H1 (cell line): Measurements from ENCODE around the gene EFEMP2. TPM values are rescaled to one million over a fixed set of nuclear protein-coding genes. Genes with fewer than 3 reads are reported as not detected.

Experiments used
- CTCF ChIA-PET: fragments of 300-600 bp; sonication (Branson Sonifier 250); formaldehyde crosslinking; loops from one replicate; lab custom pipeline; 2021; ENCODE audit not compliant: partially characterized antibody; lab: Charles Lee
- POLR2A ChIA-PET: fragments of 300-600 bp; sonication (Branson Sonifier 250); formaldehyde crosslinking; loops from one replicate; lab custom pipeline; 2021; ENCODE audit warnings: inconsistent platforms; ENCODE audit not compliant: partially characterized antibody; lab: Charles Lee
- DNase-seq, 2 experiments: peaks; one replicate each; pipeline versions ENCODE4 v3.0.0 to v3.0.0-alpha.2; 2010 to 2022; ENCODE audit warnings: low spot score in 2 of 2, low read depth in 1 of 2, mixed read lengths in 1 of 2
- FAIRE-seq: peaks from 2 replicates; lab custom pipeline; 2011; peaks lifted over from hg19 to GRCh38; lab: Jason Lieb, UNC
- H2AFZ ChIP-seq: 2 replicates; pipeline ENCODE4 v1.8.1; 2012; ENCODE audit warnings: low read length, inconsistent platforms
- H2AK5ac ChIP-seq: 2 replicates; pipeline ENCODE4 v1.6.1; 2013; ENCODE audit warnings: low read depth, low read length
- H2BK120ac ChIP-seq: replicated peaks from 2 replicates; pipeline ENCODE3; 2013; ENCODE audit warnings: low read depth, low read length, inconsistent platforms
- H2BK12ac ChIP-seq: 2 replicates; pipeline ENCODE4 v1.6.1; 2013; ENCODE audit warnings: low read depth, low read length
- H2BK15ac ChIP-seq: 2 replicates; pipeline ENCODE4 v1.6.1; 2013; ENCODE audit warnings: low read length
- H2BK20ac ChIP-seq: 2 replicates; pipeline ENCODE4 v1.6.1; 2013; ENCODE audit warnings: low read length
- H2BK5ac ChIP-seq: 2 replicates; pipeline ENCODE4 v1.6.1; 2013; ENCODE audit warnings: low read depth, low read length
- H3K14ac ChIP-seq: 2 replicates; pipeline ENCODE4 v1.6.1; 2013; ENCODE audit warnings: inconsistent platforms; ENCODE audit not compliant: insufficient read length
- H3K18ac ChIP-seq: 2 replicates; pipeline ENCODE4 v1.6.1; 2013; ENCODE audit warnings: low read length; ENCODE audit errors: extremely low read depth
- H3K23ac ChIP-seq: 2 replicates; pipeline ENCODE4 v1.6.1; 2013; ENCODE audit warnings: inconsistent platforms; ENCODE audit not compliant: insufficient read length
- H3K23me2 ChIP-seq: 2 replicates; pipeline ENCODE4 v1.6.1; 2013; ENCODE audit warnings: low read depth, low read length
- H3K27ac ChIP-seq: 2 replicates; pipeline ENCODE4 v1.6.1; 2011; ENCODE audit warnings: low read depth, low read length, inconsistent platforms
- H3K27me3 ChIP-seq, 4 experiments: replicated peaks in 1 of 4; 1 replicate in 1 of 4; 2 replicates in 3 of 4; pipeline versions ENCODE4 v1.6.1 to v1.8.1; 2011 to 2013; ENCODE audit warnings: low read length in 3 of 4, mild to moderate bottlenecking in 3 of 4, inconsistent platforms in 2 of 4, mixed read lengths in 2 of 4, moderate library complexity in 1 of 4; ENCODE audit not compliant: control insufficient read depth in 3 of 4, insufficient read depth in 3 of 4; ENCODE audit errors: extremely low read depth in 1 of 4
- H3K36me3 ChIP-seq, 4 experiments: 2 replicates each; pipeline versions ENCODE4 v1.6.1 to v1.8.1; 2011 to 2013; ENCODE audit warnings: mild to moderate bottlenecking in 4 of 4, low read length in 3 of 4, moderate library complexity in 2 of 4, control low read depth in 1 of 4, inconsistent platforms in 1 of 4; ENCODE audit not compliant: insufficient read depth in 4 of 4, control insufficient read depth in 2 of 4
- H3K4ac ChIP-seq: replicated peaks from 2 replicates; pipeline ENCODE3; 2013; ENCODE audit warnings: low read length, low read depth, mixed read lengths, inconsistent platforms; ENCODE audit not compliant: insufficient read length
- H3K4me1 ChIP-seq, 4 experiments: replicated peaks in 1 of 4; 1 replicate in 1 of 4; 2 replicates in 3 of 4; pipeline versions ENCODE4 v1.6.1 to v1.8.1; 2011 to 2013; ENCODE audit warnings: low read length in 3 of 4, inconsistent platforms in 2 of 4, mixed read lengths in 1 of 4; ENCODE audit not compliant: insufficient read depth in 4 of 4, control insufficient read depth in 3 of 4
- H3K4me2 ChIP-seq, 2 experiments: 2 replicates each; pipeline versions ENCODE4 v1.6.1 to v1.8.1; 2011 to 2013; ENCODE audit warnings: low read depth in 2 of 2, low read length in 2 of 2, control low read depth in 1 of 2, inconsistent platforms in 1 of 2, mild to moderate bottlenecking in 1 of 2; ENCODE audit not compliant: insufficient read depth in 1 of 2
- H3K4me3 ChIP-seq, 4 experiments: fragments of 200-600, 300-600 bp in 1 of 4; sonication (generic), shearing (Covaris generic), sonication (Bioruptor Twin) in 1 of 4; 2 replicates each; pipeline versions ENCODE4 v1.5.1 to v1.8.1; 2011 to 2016; ENCODE audit warnings: low read length in 4 of 4, low read depth in 3 of 4, control low read depth in 2 of 4, inconsistent platforms in 2 of 4, mild to moderate bottlenecking in 2 of 4, mixed read lengths in 1 of 4, moderate library complexity in 1 of 4; ENCODE audit not compliant: insufficient read depth in 2 of 4; ENCODE audit errors: extremely low read depth in 1 of 4
- H3K56ac ChIP-seq: replicated peaks from 2 replicates; pipeline ENCODE3; 2013; ENCODE audit warnings: low read depth, mild to moderate bottlenecking, mixed read lengths, low read length, inconsistent platforms; ENCODE audit not compliant: insufficient read length
- H3K79me1 ChIP-seq: 2 replicates; pipeline ENCODE4 v1.6.1; 2013; ENCODE audit warnings: low read depth, low read length, control low read depth
- H3K79me2 ChIP-seq, 2 experiments: 2 replicates each; pipeline versions ENCODE4 v1.6.1 to v1.8.1; 2012 to 2013; ENCODE audit warnings: low read length in 2 of 2, mild to moderate bottlenecking in 2 of 2, inconsistent platforms in 1 of 2; ENCODE audit not compliant: insufficient read depth in 2 of 2, control insufficient read depth in 1 of 2
- H3K9ac ChIP-seq, 4 experiments: replicated peaks in 1 of 4; 1 replicate in 1 of 4; 2 replicates in 3 of 4; pipeline versions ENCODE4 v1.6.1 to v1.8.1; 2011 to 2013; ENCODE audit warnings: low read depth in 3 of 4, low read length in 3 of 4, control low read depth in 2 of 4, mild to moderate bottlenecking in 2 of 4, moderate library complexity in 2 of 4, inconsistent platforms in 1 of 4; ENCODE audit errors: extremely low read depth in 1 of 4
- H3K9me3 ChIP-seq, 2 experiments: 2 replicates each; pipeline versions ENCODE4 v1.6.1 to v1.8.1; 2012 to 2013; ENCODE audit warnings: mild to moderate bottlenecking in 2 of 2, moderate library complexity in 2 of 2, control low read depth in 1 of 2, inconsistent platforms in 1 of 2, low read depth in 1 of 2, low read length in 1 of 2, mixed read lengths in 1 of 2; ENCODE audit not compliant: insufficient read depth in 2 of 2
- H4K20me1 ChIP-seq, 2 experiments: replicated peaks in 1 of 2; 2 replicates each; pipeline versions ENCODE3 to v1.8.1; 2011 to 2013; ENCODE audit warnings: inconsistent platforms in 2 of 2, low read length in 2 of 2, mild to moderate bottlenecking in 1 of 2; ENCODE audit not compliant: insufficient read depth in 2 of 2, control insufficient read depth in 1 of 2
- H4K5ac ChIP-seq: 2 replicates; pipeline ENCODE4 v1.6.1; 2013; ENCODE audit warnings: low read length, low read depth, mixed read lengths, inconsistent platforms; ENCODE audit not compliant: insufficient read length
- H4K8ac ChIP-seq: 2 replicates; pipeline ENCODE4 v1.8.0; 2013; ENCODE audit warnings: mild to moderate bottlenecking, moderate library complexity, low read length, inconsistent platforms; ENCODE audit not compliant: insufficient read depth; ENCODE audit errors: extremely low read depth
- H4K91ac ChIP-seq: replicated peaks from 2 replicates; pipeline ENCODE3; 2013; ENCODE audit warnings: low read length, mixed read lengths, inconsistent platforms; ENCODE audit not compliant: insufficient read length
- CTBP2 ChIP-seq: IDR thresholded peaks from 2 replicates; pipeline ENCODE4 v1.7.0; 2011; ENCODE audit warnings: borderline replicate concordance, mild to moderate bottlenecking, moderate library complexity, mixed read lengths, low read length; ENCODE audit not compliant: insufficient read depth, insufficient read length
- POLR2A ChIP-seq, 2 experiments: IDR thresholded peaks; 1 replicate in 1 of 2; 2 replicates in 1 of 2; pipeline ENCODE4 v1.6.1; 2011; ENCODE audit warnings: low read depth in 2 of 2, low read length in 2 of 2, mild to moderate bottlenecking in 2 of 2; ENCODE audit errors: control extremely low read depth in 1 of 2
- POLR2AphosphoS5 ChIP-seq: IDR thresholded peaks from 2 replicates; pipeline ENCODE4 v1.6.1; 2011; ENCODE audit warnings: low read depth, low read length
- WGBS, 2 experiments: shearing (Covaris generic) in 1 of 2; methylation state at CpG; one replicate each; pipeline versions ENCODE4 v1.1.6 to v1.1.7; 2013 to 2015; ENCODE audit warnings: low lambda C conversion rate in 2 of 2, mixed read lengths in 2 of 2, inconsistent platforms in 1 of 2, low coverage in 1 of 2, missing lambda C conversion rate in 1 of 2; ENCODE audit not compliant: insufficient replicate concordance in 2 of 2, insufficient coverage in 1 of 2, insufficient read length in 1 of 2; ENCODE audit errors: extremely low coverage in 1 of 2, missing lambda C conversion rate in 1 of 2; 5-methylcytosine and 5-hydroxymethylcytosine counted together
- polyA plus RNA-seq, 7 experiments: library from polyadenylated mRNA; depleted of rRNA in 3 of 7; stranded (reverse) in 5 of 7; unstranded in 2 of 7; fragments of >200 nt in 5 of 7; fragments of 200-250 nt in 2 of 7; gene quantifications; 1 replicate in 5 of 7; 2 replicates in 1 of 7; 4 replicates in 1 of 7; pipeline versions ENCODE4 v1.2.1 to v1.2.3, GENCODE V29; 2011 to 2013; ENCODE audit warnings: missing spikeins in 2 of 7, mixed read lengths in 2 of 7
- total RNA-seq: library from RNA; stranded (reverse); fragmentation: NEBNext Ultra II Directional; extraction: Animal tissue kit (Norgen Biotek cat#: 25700); gene quantifications from 2 replicates; pipeline ENCODE4 v1.2.1, GENCODE V29; 2021

Gene EFEMP2
- total and polyA plus RNA-seq, 2 of the 8 experiments (the other 6 are each of a cell fraction or from before 2014, with no cell fraction given) = 8.8 to 17.2 TPM

DNA sequence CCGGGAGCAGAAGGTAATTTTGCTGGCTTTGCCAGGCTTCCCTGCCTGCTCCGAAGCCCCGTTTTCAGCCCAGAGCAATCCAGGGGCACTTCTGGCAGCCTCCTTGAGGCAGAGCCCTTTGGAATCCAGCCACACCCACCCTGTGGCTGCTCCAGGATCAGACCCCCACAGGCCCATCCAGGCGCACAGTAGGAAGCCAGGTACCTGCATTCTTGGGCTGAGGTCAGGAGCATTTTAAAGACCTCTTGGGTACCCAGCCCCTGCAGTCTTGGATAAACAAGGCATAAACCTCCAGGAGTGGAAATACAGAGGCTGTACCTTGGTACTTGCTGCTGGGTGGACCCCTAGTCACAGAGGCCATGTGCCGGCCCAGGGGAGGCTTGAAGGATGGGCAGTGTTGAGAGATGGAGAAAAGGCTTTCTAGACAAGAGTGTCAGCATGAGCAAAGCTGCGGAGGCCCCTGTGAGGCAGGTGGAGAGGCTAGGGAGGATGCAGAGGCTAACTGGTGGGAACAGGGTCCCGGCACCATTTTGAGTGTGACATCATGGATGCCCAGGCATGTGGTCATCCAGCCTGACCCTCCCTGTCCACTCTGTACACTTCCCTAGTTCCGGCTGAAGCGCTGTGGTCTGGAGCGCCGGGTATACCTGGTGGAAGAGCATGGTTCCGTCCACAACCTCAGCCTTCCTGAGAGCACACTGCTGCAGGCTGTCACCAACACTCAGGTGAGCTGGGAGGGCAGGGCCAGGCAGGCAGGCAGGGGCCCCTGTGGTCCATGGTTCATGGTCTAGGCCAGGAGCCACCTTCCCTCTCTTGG is 8.5 kb downstream of the EFEMP2 start:
- Histone ChIP-seq H3K23me2 (peaks cover 20% of the 10 kb centered on the region), H4K91ac (no peak overlapping the region), H3K4me1 (peaks cover 0 to 12% (median 8%) of the 10 kb centered on the region in 4 experiments; a peak in 5 of 7 replicates), H3K9ac (no peak overlapping the region), H2AFZ (no peak overlapping the region), H3K18ac (no peak overlapping the region), H2BK15ac (no peak overlapping the region), H3K14ac (no peak overlapping the region), H3K4me2 (no peak overlapping the region), H3K79me2 (peaks cover 0 to 5% of the 10 kb centered on the region in 2 experiments; a peak in 1 of 4 replicates), H3K27me3 (peaks cover 0 to 6% (median 2%) of the 10 kb centered on the region in 4 experiments; a peak in 3 of 7 replicates), H3K27ac (no peak overlapping the region), H3K79me1 (no peaks in the 10 kb centered on the region; the same call in 1 of the 2 replicates), H2BK5ac (no peak overlapping the region), H2BK20ac (no peak overlapping the region), H4K8ac (no peak overlapping the region), H3K4me3 (no peak overlapping the region), H4K5ac (no peak overlapping the region), H2BK120ac (no peak overlapping the region), H3K36me3 (peaks cover 5 to 17% (median 14%) of the 10 kb centered on the region in 4 experiments), H3K23ac (no peak overlapping the region), H4K20me1 (no peaks in the 10 kb centered on the region), H2AK5ac (no peak overlapping the region), H2BK12ac (no peak overlapping the region), H3K56ac (no peak overlapping the region), H3K4ac (no peak overlapping the region), H3K9me3 (no peaks in the 10 kb centered on the region)
- 85% methylated on average over 12 of the region's 12 CpGs; no CpG with 5 or more reads in 1 of the 2 experiments for WGBS, 2 experiments
- no peak for FAIRE-seq
- POLR2A ChIA-PET = interaction anchor here (1.2 to 39.7 kb wide), 3 partner anchors 8 to 116 kb away, joined by 3 to 1071 read pairs (median 1071); partner anchors contain the start of genes CCDC85B, CFL1, CTSW and EFEMP2
- CTCF ChIA-PET = interaction anchor here (0.7 to 9.9 kb wide), 5 partner anchors 14 to 294 kb away, joined by 3 to 191 read pairs (median 4); partner anchors contain the start of genes CCDC85B, FIBP and ZNRD2
- TF ChIP-seq POLR2A (IDR thresholded peaks at IDR 0.05; ENCODE audit: control extremely low read depth in 1 of 2, low read depth in 2 of 2, low read length in 2 of 2) (peak in 1 of 2 experiments; percentile 40; a peak in 1 of 3 replicates), CTBP2 (no peak), POLR2AphosphoS5 (peak; percentile 17; the same call in 1 of the 2 replicates)
- no peak for DNase-seq
